B cell (primary cell): ENCODE results near the gene CREB5. TPM values are rescaled to one million over a fixed set of nuclear protein-coding genes. Genes with fewer than 3 reads are reported as not detected.

Experiments
- ATAC-seq: fragments of 200-7000 bp; cut with Tn5 transposase; one replicate; pipeline ENCODE4 v1.10.0; 2021; ENCODE audit warnings: low read depth, mild to moderate bottlenecking, moderate number of reproducible peaks, moderate library complexity
- CTCF ChIA-PET: fragments of 350-600 bp; sonication (Branson Sonifier 250); formaldehyde crosslinking; loops from one replicate; lab custom pipeline; 2021; ENCODE audit warnings: antibody characterized with exemption, inconsistent platforms; lab: Charles Lee
- POLR2A ChIA-PET: fragments of 350-600 bp; sonication (Branson Sonifier 250); formaldehyde crosslinking; loops from one replicate; lab custom pipeline; 2021; ENCODE audit warnings: antibody characterized with exemption; lab: Charles Lee
- DNase-seq: peaks from one replicate; pipeline ENCODE4 v3.0.0; 2013
- H2AFZ ChIP-seq: 2 replicates; pipeline ENCODE4 v1.6.1; 2012; ENCODE audit warnings: mild to moderate bottlenecking, low read depth, low read length; ENCODE audit not compliant: insufficient read depth, poor library complexity, severe bottlenecking
- H3K27ac ChIP-seq, 2 donors: 1 replicate in 1 of 2; 2 replicates in 1 of 2; pipeline ENCODE4 v1.5.1; 2012 to 2013; ENCODE audit warnings: low read length in 2 of 2, mild to moderate bottlenecking in 2 of 2, moderate library complexity in 1 of 2
- H3K27me3 ChIP-seq, 4 experiments: fragments of 200-600 bp in 1 of 4; sonication (generic) in 1 of 4; replicated peaks in 1 of 4; 1 replicate in 2 of 4; 2 replicates in 2 of 4; pipeline versions ENCODE4 v1.6.1 to v1.7.0; 2013 to 2016; ENCODE audit warnings: low read length in 3 of 4, mild to moderate bottlenecking in 2 of 4, mixed read lengths in 1 of 4, moderate library complexity in 1 of 4; ENCODE audit not compliant: insufficient read depth in 4 of 4, control insufficient read depth in 3 of 4; ENCODE audit errors: control extremely low read depth in 1 of 4
- H3K36me3 ChIP-seq, 2 experiments: replicated peaks in 1 of 2; 1 replicate in 1 of 2; 2 replicates in 1 of 2; pipeline versions ENCODE4 v1.6.1 to v1.7.1; 2013; ENCODE audit warnings: low read length in 1 of 2; ENCODE audit not compliant: insufficient read depth in 2 of 2, control insufficient read depth in 1 of 2; ENCODE audit errors: control extremely low read depth in 1 of 2, extremely low read depth in 1 of 2
- H3K4me1 ChIP-seq, 2 donors: fragments of 200-600 bp in 1 of 2; sonication (generic) in 1 of 2; 1 replicate in 1 of 2; 2 replicates in 1 of 2; pipeline versions ENCODE4 v1.5.1 to v1.6.1; 2013 to 2017; ENCODE audit warnings: low read length in 2 of 2; ENCODE audit not compliant: control insufficient read depth in 2 of 2, insufficient read depth in 2 of 2
- H3K4me2 ChIP-seq: replicated peaks from 2 replicates; pipeline ENCODE3; 2012; ENCODE audit warnings: mild to moderate bottlenecking, low read depth, low read length; ENCODE audit not compliant: poor library complexity, severe bottlenecking
- H3K4me3 ChIP-seq, 5 experiments: fragments of 200-600 bp in 1 of 5; sonication (generic) in 1 of 5; 1 replicate in 3 of 5; 2 replicates in 2 of 5; pipeline versions ENCODE4 v1.5.1 to v1.7.0; 2011 to 2016; ENCODE audit warnings: low read length in 4 of 5, mild to moderate bottlenecking in 4 of 5, low read depth in 2 of 5, control low read depth in 1 of 5, moderate library complexity in 1 of 5; ENCODE audit not compliant: insufficient read depth in 1 of 5; ENCODE audit errors: control extremely low read depth in 1 of 5, extremely low read depth in 1 of 5
- H3K79me2 ChIP-seq: fragments of 200-600 bp; sonication (generic); one replicate; pipeline ENCODE4 v1.6.0; 2016; ENCODE audit warnings: low read length; ENCODE audit not compliant: control insufficient read depth, insufficient read depth
- H3K9ac ChIP-seq: fragments of 200-600 bp; sonication (generic); 2 replicates; pipeline ENCODE4 v1.6.1; 2017; ENCODE audit warnings: mild to moderate bottlenecking, low read length, moderate library complexity
- H3K9me3 ChIP-seq, 3 donors: one replicate each; pipeline versions ENCODE4 v1.6.1 to v1.7.1; 2013; ENCODE audit warnings: low read length in 2 of 3; ENCODE audit not compliant: control insufficient read depth in 2 of 3, insufficient read depth in 1 of 3; ENCODE audit errors: control extremely low read depth in 1 of 3
- H4K20me1 ChIP-seq: 2 replicates; pipeline ENCODE4 v1.6.0; 2012; ENCODE audit warnings: mild to moderate bottlenecking, low read length; ENCODE audit not compliant: insufficient read depth, control insufficient read depth, poor library complexity, severe bottlenecking
- H3K27ac Mint-ChIP-seq: one replicate; pipeline ENCODE4 v1.8.0; 2021; ENCODE audit warnings: mixed read lengths
- H3K27me3 Mint-ChIP-seq: one replicate; pipeline ENCODE4 v1.8.0; 2021; ENCODE audit warnings: mixed read lengths
- H3K4me1 Mint-ChIP-seq: one replicate; pipeline ENCODE4 v1.8.0; 2021; ENCODE audit warnings: mixed read lengths
- H3K4me3 Mint-ChIP-seq: one replicate; pipeline ENCODE4 v1.8.0; 2021; ENCODE audit warnings: mixed read lengths
- H3K9me3 Mint-ChIP-seq: one replicate; pipeline ENCODE4 v1.8.0; 2022; ENCODE audit warnings: mixed read lengths; ENCODE audit not compliant: insufficient read depth
- EZH2 ChIP-seq: IDR thresholded peaks from 2 replicates; pipeline ENCODE4 v1.6.1; 2012; ENCODE audit warnings: borderline replicate concordance, low read depth, mild to moderate bottlenecking, moderate library complexity, low read length; ENCODE audit not compliant: insufficient read depth, poor library complexity, severe bottlenecking
- WGBS: methylation state at CpG from one replicate; pipeline ENCODE4 v1.1.5; 2013; ENCODE audit warnings: missing lambda C conversion rate; ENCODE audit not compliant: insufficient coverage; 5-methylcytosine and 5-hydroxymethylcytosine counted together
- intact Hi-C: fragments of 100-400 bp; cut with micrococcal nuclease; formaldehyde crosslinking; loops from one replicate; pipeline ENCODE4 v1.10.0; 2022
- polyA plus RNA-seq: library from polyadenylated mRNA; depleted of rRNA; stranded (reverse); fragments of >200 nt; gene quantifications from 2 replicates; pipeline ENCODE4 v1.2.3, GENCODE V29; 2012
- total RNA-seq, 2 donors: library from RNA; stranded (reverse); fragments of 120-200 nt in 1 of 2; gene quantifications; 1 replicate in 1 of 2; 2 replicates in 1 of 2; pipeline versions ENCODE4 v1.2.3 to v1.2.4, GENCODE V29; 2013 to 2022
- TF ChIP-seq, protein P1 (sequence below): fragments of 200-600 bp; IDR thresholded peaks from one replicate; pipeline ENCODE4 v1.8.0; 2022; ENCODE audit warnings: antibody characterized with exemption, mild to moderate bottlenecking

CREB5 gene
- total and polyA plus RNA-seq, 2 donors (not counting 1 experiment from before 2014, with no cell fraction given): 0.05 to 0.95 TPM

DNA sequence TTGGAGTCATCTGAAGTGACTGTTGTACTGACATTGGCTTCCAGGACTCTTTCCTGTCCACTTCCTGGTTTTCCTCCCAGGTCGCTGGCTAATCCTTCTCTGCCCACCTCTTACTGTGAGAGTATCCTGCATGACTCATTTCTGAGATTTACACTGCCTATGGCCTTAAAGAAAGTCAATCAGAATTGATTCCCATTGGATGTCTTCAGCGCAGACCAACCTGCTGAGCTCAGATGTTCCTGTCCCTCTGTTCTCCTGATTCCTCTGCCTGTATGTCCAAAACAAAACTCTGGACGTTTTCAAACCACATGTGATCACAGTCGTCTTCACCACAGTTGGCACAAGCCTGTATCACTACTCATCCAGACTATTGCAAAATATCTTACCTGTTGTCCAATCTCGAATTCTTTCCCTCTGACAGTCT lies 262.1 kb downstream of the CREB5 start:
- no peaks in the 10 kb centered on the region for H4K20me1 ChIP-seq
- no peaks in the 10 kb centered on the region for H3K9me3 Mint-ChIP-seq

DNA sequence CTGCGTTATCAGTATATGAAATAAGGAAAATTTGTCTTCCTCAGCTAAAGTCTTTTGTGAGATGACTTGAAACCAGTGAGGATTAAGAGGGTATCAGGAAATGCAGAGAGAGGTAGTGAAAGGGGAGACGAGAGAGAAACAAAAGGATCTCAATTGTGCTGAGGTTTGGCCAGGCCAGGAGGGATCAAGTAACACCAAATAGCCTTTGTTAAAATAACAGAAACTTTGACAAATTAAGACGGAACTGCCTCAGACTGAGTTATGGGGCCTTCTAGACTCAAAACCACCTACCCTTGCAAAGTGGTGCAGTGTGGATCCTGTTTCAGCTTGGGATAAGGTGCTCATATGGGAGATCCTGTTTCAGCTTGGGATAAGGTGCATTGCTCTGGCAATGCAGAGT lies 263.1 kb downstream of the CREB5 start:
- no peak overlapping the region for H3K4me3 ChIP-seq
- no peak overlapping the region for H3K4me2 ChIP-seq
- no peak overlapping the region for H3K27ac ChIP-seq
- Mint-ChIP-seq H3K4me1 (no peaks in the 10 kb centered on the region), H3K27me3 (no peaks in the 10 kb centered on the region), H3K27ac (no peak overlapping the region), H3K4me3 (no peak overlapping the region), H3K9me3 (no peaks in the 10 kb centered on the region)
- H3K36me3 ChIP-seq: no peaks in the 10 kb centered on the region
- no peaks in the 10 kb centered on the region for H3K79me2 ChIP-seq
- H3K9ac ChIP-seq: no peak overlapping the region
- H4K20me1 ChIP-seq: no peaks in the 10 kb centered on the region
- DNase-seq (no peak), ATAC-seq (no peak)
- no peaks in the 10 kb centered on the region for H3K4me1 ChIP-seq
- WGBS: no CpG with 5 or more reads among the region's 3 CpGs
- no peaks in the 10 kb centered on the region for H3K27me3 ChIP-seq
- intact Hi-C loops: no loop called here
- no peak overlapping the region for H2AFZ ChIP-seq
- CTCF ChIA-PET: no interaction called here
- H3K9me3 ChIP-seq: no peaks in the 10 kb centered on the region
- TF ChIP-seq EZH2: no peak
- TF ChIP-seq, protein P1, sequence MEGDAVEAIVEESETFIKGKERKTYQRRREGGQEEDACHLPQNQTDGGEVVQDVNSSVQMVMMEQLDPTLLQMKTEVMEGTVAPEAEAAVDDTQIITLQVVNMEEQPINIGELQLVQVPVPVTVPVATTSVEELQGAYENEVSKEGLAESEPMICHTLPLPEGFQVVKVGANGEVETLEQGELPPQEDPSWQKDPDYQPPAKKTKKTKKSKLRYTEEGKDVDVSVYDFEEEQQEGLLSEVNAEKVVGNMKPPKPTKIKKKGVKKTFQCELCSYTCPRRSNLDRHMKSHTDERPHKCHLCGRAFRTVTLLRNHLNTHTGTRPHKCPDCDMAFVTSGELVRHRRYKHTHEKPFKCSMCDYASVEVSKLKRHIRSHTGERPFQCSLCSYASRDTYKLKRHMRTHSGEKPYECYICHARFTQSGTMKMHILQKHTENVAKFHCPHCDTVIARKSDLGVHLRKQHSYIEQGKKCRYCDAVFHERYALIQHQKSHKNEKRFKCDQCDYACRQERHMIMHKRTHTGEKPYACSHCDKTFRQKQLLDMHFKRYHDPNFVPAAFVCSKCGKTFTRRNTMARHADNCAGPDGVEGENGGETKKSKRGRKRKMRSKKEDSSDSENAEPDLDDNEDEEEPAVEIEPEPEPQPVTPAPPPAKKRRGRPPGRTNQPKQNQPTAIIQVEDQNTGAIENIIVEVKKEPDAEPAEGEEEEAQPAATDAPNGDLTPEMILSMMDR: no peak
- POLR2A ChIA-PET: no interaction called here

More for the DNA sequence above, 262.1 kb downstream of the CREB5 start:
- Histone ChIP-seq H3K9me3 (no peaks in the 10 kb centered on the region), H3K79me2 (no peaks in the 10 kb centered on the region), H3K27me3 (no peaks in the 10 kb centered on the region), H2AFZ (no peak overlapping the region), H3K4me2 (no peak overlapping the region), H3K4me3 (no peak overlapping the region), H3K36me3 (no peaks in the 10 kb centered on the region), H3K4me1 (no peaks in the 10 kb centered on the region), H3K9ac (no peak overlapping the region), H3K27ac (no peak overlapping the region)
- no peak overlapping the region for H3K4me3 Mint-ChIP-seq
- ChIA-PET POLR2A (no interaction called here), CTCF (no interaction called here)
- DNase-seq (no peak), ATAC-seq (no peak)
- intact Hi-C loops: no loop called here
- no peak overlapping the region for H3K27ac Mint-ChIP-seq
- TF ChIP-seq EZH2: no peak
- TF ChIP-seq, protein P1: no peak
- no peaks in the 10 kb centered on the region for H3K4me1 Mint-ChIP-seq
- WGBS: 92% methylated on average over 5 of the region's 5 CpGs
- no peaks in the 10 kb centered on the region for H3K27me3 Mint-ChIP-seq
